GM18868 (cell line): Measurements from ENCODE around the gene CYB5B.

Experiments
- ATAC-seq: cut with Tn5 transposase; IDR thresholded peaks from one replicate; pipeline ENCODE4 v1.9.1; 2021; ENCODE audit warnings: mild to moderate bottlenecking, moderate library complexity; ENCODE audit not compliant: unreplicated experiment

Gene CYB5B

DNA sequence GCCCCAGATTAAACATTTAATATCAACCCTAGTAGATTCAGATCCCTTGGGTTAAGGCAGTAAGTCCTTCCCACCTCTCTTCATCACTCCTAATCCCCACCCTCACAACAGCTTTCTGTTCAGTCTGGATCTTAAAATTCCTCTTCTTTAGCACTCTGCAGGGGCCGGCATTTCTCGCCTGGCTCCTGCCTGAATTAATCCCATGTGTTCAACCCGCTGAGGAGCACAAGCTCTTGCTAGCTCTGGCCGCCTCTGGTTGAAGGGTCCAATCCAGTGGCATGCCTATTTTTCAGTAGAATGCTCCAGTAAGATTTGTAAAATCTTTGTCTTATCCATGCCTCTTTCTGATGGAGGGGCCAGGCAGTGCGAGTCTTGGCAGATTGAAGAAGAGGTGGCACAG is 59.2 kb downstream of the CYB5B start:
- ATAC-seq, result no peak

DNA sequence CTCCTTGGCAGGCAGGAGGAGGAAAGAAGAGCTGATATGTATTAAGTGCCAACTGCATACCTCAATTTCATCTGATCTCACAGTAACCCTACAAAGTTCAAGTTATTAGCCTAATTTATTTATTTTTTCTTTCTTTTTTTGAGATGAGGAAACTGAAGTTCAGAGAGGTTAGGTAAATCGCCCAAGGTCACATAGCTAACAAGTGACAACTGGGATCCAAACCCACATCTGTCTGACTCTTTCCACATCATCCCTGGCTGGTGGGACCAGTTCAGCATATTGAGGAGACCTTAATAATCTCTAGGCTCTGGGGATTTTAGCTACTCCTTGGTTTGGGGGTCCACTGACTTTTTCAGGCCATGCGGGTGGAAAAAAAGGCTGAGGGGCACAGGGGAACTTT is 60.9 kb downstream of the CYB5B start:
- no peak for ATAC-seq

DNA sequence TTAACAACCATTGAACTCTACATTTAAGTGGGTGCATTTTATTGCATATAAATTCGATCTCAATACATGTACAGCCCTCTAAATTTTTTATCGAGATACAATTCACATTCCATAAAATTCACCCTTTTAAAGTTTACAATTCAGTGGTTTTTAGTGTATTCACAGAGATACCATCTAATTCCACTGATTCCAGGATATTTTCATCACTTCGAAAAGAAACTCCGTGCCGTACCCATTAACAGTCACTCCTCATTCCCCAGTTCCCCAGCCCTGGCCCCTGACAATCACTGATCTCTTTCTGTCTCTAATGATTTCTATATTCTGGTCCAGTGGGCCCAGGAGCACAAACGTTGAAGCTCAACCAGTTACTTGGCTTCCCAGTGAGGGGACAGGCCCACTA is 61.4 kb downstream of the CYB5B start:
- no peak for ATAC-seq

DNA sequence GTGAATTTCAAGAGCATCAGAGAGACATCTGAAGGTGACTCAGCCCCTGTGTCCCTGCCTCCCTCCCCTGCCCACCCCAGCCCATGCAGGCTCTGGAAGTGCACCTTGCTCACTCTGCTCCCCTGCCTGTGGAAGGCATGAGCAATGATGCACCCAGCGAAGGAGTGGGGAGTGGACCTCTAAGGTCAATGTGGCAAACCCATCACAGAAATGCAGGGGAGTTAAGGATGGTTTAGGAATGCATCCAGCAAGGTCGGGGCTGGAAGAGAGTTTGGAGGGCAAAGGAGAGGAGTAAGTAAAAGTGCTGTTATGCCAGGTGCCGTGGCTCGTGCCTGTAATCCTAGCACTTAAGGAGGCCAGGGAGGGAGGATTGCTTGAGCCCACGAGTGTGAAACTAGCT is 61.9 kb downstream of the CYB5B start:
- no peak for ATAC-seq

DNA sequence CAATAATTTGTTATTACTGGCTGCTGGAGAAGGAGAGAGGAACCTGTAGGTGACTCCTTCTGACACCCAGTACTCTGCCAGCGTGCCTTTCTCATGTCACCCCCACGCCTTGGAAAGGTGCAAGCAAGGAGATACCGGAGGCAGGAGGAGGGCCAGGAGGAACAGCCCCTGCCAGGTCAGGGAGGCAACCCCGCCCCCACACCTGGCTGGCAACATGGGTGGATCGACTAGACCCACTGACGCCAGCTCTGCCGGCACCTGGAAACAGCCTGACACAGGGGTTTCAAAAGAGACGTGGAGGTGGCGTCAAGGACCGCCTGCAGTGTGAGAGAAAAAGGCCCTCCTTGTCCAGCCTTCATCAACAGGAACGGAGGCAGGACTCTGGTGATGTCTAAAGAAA is 62.3 kb downstream of the CYB5B start:
- no peak for ATAC-seq

DNA sequence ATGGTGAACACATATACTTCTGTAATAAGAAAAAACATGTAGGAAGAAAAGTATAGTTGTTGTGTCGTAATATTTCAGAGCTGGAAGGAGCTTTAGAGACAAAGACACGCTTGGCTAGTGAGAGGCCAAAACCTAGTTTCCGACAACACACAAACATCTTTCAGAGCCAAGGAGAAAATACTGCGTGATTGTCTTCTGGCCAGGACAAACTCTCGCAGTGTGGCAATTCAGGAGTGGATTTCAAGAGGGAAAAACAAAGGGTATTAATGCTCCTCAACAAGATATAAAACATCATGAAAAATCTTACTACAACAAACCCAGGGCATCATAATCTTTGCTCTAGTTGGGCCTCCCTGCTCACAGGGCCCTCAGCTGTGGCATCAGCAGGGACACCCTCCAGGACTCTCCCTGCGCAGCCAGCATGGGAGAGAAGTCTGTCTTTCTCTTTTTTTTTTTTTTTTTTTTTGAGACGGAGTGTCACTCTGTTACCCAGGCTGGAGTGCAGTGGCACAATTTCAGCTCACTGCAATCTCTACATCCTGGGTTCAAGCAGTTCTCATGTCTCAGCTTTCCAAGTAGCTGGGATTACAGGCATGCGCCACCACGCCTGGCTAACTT is 66.4 kb downstream of the CYB5B start:
- ATAC-seq, result no peak

DNA sequence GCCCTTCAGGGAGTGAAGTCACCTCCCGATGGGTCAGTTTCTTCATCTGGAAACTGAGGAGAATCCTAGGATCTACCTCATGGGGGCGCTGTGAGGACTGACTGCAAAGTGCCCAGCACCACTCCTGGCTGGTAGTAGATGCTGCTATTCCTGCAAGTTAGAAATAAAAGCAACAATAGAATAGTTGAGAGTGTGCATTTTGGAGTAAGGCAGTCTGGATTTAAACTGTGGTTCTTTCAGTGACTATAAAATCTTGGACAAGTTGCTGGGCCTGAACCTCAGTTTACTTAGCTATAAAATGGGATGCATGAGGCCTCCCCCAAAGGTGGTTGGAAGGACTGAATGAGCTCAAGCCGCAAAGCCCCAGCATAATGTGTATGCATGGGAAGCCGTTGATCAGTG is 70.6 kb downstream of the CYB5B start:
- no peak for ATAC-seq

DNA sequence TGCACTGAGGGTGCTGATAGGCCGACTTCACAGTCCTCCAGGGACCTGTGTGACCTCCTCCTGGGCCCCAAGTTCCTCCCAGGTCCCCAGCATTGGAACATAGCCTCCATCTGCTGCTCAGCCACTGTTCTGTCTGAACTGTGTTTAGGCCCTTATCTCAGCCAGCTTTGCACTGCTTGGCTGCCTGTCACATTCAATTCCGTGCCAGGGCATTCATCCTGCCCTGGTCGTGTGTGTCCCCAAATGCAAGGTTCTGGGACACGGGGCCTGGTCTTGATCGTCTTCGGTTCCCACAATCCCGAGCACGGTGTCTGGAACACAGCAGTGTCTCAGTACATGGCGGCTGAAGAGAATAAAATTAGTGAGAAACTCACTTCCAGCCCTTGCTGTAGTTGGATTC is 71.4 kb downstream of the CYB5B start:
- no peak for ATAC-seq

DNA sequence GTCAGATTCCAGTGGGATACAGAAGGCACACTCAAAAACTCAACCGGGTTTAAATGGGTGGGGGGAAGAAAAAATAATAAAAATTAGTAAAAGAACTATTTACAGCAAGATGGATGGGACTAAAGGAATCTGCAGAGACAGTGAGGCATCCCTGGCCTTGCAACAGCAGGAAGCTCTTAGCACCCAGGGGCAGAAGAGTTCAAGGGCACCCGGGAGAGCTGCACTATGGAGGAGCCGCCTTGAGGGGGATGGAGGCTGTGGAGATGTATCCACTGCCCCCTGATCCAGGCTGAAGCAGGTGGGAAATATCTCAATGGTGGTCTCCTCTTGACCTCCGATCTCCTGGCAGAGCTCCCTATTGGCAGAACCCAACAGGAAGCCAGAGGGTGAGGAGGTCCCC is 72.0 kb downstream of the CYB5B start:
- no peak for ATAC-seq

DNA sequence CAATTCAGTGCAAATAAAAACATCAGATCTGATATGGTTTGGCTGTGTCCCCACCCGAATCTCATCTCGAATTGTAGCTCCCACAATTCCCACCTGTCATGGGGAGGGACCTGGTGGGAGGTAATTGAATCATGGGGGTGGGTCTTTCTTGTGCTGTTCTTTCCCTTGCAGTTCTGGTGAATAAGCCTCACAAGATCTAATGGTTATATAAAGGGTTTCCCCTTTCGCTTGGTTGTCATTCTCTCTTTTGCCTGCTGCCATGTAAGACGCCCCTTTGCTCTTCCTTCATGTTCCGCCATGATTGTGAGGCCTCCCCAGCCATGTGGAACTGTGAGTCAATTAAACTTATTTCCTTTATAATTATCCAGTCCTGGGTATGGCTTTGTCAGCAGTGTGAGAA is 72.5 kb downstream of the CYB5B start:
- ATAC-seq, result no peak

DNA sequence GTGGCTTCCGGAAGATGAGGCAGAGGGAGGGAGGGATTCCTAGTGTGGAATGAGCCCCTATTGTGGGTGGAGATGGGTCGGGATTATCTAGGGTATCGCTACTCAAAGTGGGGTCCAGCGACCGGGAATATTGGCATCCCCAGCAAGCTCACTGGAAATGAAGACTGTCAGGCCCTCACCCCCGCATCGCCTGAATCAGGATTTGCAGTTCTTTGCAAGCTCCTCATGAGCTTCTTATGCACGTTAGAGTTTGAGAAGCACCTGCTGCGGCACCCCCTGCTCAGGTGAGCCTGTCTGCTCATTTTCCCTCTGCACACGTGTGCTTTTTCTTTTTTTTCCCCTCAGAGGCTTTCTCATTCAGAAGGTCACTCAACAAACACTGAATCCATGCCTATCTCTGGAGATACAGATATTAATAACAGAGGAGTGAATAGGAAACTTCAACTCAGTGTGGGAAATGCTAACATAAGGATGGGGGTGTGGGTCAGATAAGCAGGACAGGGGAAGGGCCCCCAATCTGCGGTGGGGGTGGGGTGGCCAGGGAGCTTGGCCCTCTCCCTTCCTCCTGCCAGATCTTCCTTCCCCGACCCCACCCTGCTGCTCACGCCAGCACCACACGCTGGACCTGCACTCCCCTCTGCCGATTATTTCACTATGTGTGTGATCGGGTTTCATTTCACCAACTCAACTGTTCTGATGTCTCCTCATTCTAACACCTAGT is 73.6 kb downstream of the CYB5B start:
- no peak for ATAC-seq

DNA sequence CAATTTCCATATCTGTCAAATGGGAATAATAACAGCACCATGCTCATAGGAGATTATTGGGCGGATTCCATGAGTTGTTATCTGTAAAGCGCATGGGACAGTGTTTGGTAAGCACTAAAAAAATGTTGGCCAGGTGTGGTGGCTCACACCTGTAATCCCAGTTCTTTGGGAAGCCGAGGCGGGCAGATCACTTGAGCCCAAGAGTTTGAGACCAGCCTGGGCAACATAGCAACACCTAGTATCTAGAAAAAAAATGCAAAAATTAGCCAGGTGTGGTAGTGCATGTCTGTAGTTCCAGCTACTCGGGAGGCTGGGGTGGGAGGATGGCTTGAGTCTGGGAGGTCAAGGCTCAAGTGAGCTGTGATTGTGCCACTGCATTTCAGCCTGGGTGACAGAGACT is 74.5 kb downstream of the CYB5B start:
- no peak for ATAC-seq

DNA sequence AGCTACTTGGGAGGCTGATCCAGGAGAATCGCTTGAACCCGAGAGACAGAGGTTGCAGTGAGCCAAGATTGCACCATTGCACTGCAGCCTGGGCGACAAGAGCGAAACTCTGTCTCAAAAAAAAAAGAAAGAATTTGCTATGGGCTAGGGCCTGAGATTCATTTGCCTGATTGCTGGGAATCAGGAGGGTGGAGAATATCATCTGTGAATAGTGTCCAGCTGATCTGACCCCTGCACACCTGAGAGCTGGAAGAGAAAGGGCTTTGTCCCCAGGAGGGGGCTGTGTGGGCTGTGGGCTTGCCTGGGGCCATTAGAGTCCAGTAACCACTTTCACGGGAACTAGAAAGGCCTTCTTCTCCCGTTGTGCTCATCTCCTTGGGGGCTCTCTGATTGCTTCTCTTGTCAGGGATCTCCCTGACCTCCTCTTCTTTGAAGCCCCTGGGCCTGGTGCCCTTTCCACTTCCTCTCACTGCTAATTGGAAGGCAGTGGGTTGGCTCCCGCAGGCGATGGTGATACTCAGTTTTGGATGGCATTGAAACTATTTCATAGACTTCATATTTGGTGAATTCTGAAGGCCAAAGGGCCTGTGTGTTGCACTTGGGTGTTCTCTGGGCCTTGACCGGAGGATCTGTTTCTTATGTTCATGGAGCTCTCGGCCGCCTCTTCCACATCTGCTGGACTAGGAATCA is 75.3 kb downstream of the CYB5B start:
- ATAC-seq, result no peak

DNA sequence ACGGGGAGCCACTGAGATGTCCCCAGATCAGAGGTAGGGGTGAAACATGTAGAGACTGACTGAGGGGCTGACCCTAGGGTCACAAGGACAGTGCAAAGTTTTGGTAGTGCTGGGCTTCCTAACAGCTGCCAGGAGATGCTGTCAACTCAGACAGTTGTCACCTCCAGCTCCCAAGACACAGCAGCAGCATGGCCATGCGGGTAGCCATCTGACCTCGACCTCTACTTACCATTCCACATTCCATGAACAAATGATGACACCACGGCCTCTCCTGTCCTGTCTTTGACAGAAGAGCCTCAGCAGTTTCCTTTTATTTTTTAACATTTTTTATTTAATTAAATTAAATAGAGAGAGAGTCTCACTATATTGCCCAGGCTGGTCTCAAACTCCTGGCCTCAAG is 76.1 kb downstream of the CYB5B start:
- ATAC-seq, result no peak

DNA sequence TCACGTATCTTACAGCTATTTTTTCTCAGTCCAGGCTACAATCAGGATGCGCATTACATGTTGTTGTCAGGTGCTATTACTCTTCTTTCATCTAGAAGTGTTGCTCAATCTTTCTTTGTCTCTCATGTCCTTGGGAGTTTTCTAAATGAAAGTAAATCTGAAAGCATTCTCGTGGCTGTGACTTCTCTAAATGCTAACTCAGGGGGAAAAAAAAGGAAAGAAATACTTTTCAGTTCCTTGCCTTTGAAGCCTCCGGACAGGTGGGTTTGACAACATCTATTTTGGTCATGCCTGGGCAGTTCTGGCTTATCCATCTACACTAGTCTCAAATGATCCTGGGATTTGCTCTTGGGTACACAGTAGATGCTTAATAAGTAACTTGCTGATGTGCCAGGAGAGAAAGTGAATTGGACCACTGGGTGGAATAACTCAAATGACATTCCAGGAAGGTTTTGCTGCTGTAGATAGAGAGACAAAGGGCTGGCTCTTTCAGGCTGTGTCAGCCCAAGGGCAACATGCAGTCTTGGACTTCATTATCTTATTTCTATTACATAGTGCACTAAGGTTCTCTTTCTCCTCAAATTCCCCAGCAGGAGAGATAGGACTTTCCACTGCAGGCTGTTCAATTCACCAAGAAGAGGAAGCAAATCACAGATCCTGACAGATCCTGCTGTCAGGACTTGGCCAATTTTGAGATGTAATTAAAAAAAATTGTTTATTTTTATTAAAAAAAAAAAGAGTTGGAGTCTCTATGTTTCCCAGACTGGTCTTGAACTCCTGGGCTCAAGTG is 77.7 kb downstream of the CYB5B start:
- no peak for ATAC-seq

DNA sequence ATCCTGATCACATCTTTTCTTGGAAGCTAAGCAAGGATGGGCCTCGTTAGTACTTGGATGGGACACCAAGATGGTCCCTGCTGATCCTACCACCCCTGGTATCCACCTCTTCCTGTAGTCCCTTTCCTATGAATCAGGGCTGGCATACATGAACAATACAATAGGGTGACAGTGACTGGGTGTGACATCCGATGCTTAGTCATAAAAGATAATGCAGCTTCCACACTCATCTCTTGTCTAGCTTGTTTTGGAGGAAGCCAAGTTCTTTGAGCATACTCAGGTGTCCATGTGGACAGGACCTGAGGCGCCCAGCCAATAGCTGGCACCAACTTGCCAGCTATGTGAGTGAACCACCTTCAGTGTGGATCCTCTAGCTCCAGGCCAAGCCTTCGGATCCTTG is 78.8 kb downstream of the CYB5B start:
- no peak for ATAC-seq

DNA sequence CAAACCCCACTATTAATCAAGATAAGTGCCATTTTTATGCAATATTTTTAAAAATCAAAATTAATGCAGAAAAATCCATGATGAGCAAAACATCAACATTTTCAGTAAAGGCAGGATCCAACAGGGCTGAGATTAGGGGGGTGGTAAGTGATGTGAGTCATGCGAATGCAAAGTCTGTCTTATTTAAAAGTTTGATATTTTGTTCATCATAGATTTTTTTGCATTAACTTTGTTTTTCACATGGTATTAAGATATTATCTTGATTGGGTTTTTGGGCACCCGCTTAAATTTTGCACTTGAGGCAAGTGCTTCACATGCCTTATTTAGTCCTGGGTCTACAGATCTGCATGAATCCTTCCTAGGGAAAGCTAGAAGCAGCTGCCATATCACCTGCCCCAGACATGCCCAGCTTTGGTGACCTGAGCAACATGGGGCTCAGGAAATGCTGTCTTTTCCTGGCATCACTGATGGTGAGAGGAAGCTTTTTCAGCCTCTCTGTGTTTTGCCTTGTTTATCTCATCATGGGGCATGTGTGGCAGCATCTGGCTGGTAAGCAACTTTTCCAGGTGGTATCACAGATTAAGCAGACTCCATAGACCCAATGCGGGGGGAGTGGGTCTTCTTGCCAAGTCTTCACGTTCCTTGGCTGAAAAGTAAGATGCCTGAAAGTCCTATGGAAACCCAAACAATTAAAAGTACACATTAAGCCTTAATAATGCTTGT is 83.8 kb downstream of the CYB5B start:
- ATAC-seq, result no peak

DNA sequence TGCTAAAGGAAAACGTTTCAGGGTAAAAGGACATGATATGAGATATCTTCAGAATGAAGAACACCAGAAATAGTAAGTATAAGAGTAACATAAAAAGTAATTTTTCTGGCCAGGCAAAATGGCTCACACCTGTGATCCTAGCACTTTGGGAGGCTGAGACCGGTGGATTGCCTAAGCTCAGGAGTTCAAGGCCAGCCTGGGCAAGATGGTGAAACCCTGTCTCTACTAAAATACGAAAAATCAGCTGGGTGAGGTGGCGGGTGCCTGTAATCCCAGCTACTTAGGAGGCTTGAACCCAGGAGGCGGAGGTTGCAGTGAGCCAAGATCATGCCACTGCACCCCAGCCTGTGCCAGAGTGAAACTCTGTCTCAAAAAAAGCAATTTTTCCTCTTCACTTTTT is 84.7 kb downstream of the CYB5B start:
- no peak for ATAC-seq

DNA sequence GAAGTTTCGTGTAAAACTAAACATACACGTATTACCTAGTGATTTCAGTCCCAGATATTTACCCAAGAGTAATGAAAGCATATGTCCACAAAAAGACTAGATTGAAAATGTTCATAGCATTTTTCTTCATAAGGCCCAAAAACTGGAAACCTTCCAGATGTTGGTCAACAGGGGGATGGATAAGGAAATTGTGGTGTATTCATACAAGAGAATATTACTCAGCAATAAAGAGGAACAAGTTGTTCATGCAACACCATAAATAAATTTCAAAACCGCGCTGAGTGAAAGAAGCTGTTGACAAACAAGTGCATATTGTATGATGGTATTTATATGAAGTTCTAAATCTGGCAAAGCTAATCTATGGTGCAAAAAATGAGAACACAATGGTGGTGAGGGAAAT is 87.2 kb downstream of the CYB5B start:
- ATAC-seq, result no peak

DNA sequence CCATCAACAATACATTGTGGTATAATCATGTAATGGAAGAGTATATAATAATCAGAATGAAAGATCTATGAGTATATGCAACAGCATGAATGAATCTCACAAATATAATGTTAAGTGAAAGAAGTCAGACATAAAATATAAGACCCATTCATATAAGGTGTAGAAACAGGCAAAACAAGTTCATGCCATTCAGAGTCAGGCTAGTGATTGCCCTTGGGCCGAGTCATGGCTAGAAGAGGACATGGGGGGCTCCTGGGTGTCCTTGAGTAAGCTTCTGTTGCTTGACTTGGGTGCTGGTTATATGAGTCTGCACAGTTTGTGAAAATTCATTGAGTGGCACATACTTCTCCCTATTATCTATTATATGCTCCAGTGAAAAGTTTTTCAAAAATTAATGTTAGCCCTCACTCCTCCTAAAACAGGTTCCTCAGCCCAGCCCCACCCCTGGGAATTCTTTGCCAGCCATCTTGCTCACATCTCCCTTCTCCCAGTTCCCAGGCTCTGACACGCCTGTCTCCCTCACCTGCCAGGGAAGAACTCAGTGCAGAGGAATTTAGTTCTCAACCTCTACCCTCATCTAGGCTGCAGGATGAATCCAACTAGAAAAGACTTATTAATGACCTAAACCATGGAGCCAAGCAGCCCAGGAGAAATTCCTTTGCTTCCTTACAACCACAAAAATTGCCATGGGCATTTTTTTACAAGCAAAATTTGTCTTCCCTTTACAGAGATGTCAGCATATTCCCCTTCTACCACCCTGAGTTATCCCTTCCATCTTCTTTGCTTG is 89.0 kb downstream of the CYB5B start:
- ATAC-seq, result no peak
